A673 (cell line): ENCODE data around the gene RAB3GAP2. TPM values are rescaled to one million over a fixed set of nuclear protein-coding genes. Genes with fewer than 3 reads are reported as not detected.
A peak's percentile ranks its signal among the peaks of the same experiment; 100 is the strongest.

Experiments used
- Bru-seq: library from RNA; stranded (reverse); fragments of 400-500 nt; gene quantifications from one replicate; lab custom pipeline; 2021; lab: Mats Ljungman, UMichigan
- BruChase-seq, 2 experiments: library from RNA; stranded (reverse); fragments of 400-500 nt; gene quantifications; one replicate each; lab custom pipeline; 2021; lab: Mats Ljungman, UMichigan
- BruUV-seq: library from RNA; stranded (reverse); fragments of 400-500 nt; replicated peaks from 2 replicates; lab custom pipeline; 2021; lab: Mats Ljungman, UMichigan
- CTCF ChIA-PET: fragments of 300-600 bp; sonication (Branson Sonifier 250); formaldehyde crosslinking; loops from one replicate; lab custom pipeline; 2022; ENCODE audit warnings: antibody characterized with exemption; lab: Charles Lee
- POLR2A ChIA-PET: fragments of 300-600 bp; sonication (Branson Sonifier 250); formaldehyde crosslinking; loops from one replicate; lab custom pipeline; 2022; ENCODE audit warnings: antibody characterized with exemption; ENCODE audit not compliant: low non-redundant PET; lab: Charles Lee
- DNase-seq: peaks from one replicate; pipeline ENCODE4 v3.0.0-alpha.2; 2015; ENCODE audit warnings: low spot score
- H3K27ac ChIP-seq: fragments of 200-600 bp; sonication (generic); 2 replicates; pipeline ENCODE4 v1.5.1; 2016; ENCODE audit warnings: mixed run types, low read depth, mild to moderate bottlenecking, mixed read lengths, antibody characterized with exemption, low read length; ENCODE audit not compliant: poor library complexity, severe bottlenecking
- H3K27me3 ChIP-seq: fragments of 200-600 bp; sonication (generic); replicated peaks from 2 replicates; pipeline ENCODE4 v1.6.1; 2017; ENCODE audit warnings: mixed run types, low read depth, mild to moderate bottlenecking, mixed read lengths, antibody characterized with exemption, low read length; ENCODE audit not compliant: insufficient read depth, poor library complexity
- H3K36me3 ChIP-seq: fragments of 200-600 bp; sonication (generic); 2 replicates; pipeline ENCODE4 v1.6.1; 2016; ENCODE audit warnings: mixed run types, mild to moderate bottlenecking, mixed read lengths, antibody characterized with exemption, low read length; ENCODE audit not compliant: insufficient read depth, poor library complexity, severe bottlenecking
- H3K4me1 ChIP-seq: fragments of 200-600 bp; sonication (generic); 2 replicates; pipeline ENCODE4 v1.6.1; 2017; ENCODE audit warnings: mixed run types, mild to moderate bottlenecking, mixed read lengths, antibody characterized with exemption, low read length; ENCODE audit not compliant: insufficient read depth, poor library complexity, severe bottlenecking
- H3K4me3 ChIP-seq: fragments of 200-600 bp; sonication (generic); 2 replicates; pipeline ENCODE4 v1.5.1; 2016; ENCODE audit warnings: low read depth, mixed run types, mild to moderate bottlenecking, mixed read lengths, low read length; ENCODE audit not compliant: poor library complexity, severe bottlenecking
- H3K9me3 ChIP-seq: fragments of 200-600 bp; sonication (generic); 2 replicates; pipeline ENCODE4 v1.6.1; 2016; ENCODE audit warnings: mixed run types, low read depth, mild to moderate bottlenecking, mixed read lengths, antibody characterized with exemption, low read length; ENCODE audit not compliant: poor library complexity, severe bottlenecking
- EZH2 ChIP-seq: fragments of 200-600 bp; sonication (generic); IDR thresholded peaks from 2 replicates; pipeline ENCODE4 v1.6.1; 2017; ENCODE audit warnings: borderline replicate concordance, low read depth, mild to moderate bottlenecking, mixed read lengths, antibody characterized with exemption, low read length; ENCODE audit not compliant: poor library complexity, severe bottlenecking
- intact Hi-C: fragments of 100-400 bp; cut with micrococcal nuclease; formaldehyde crosslinking; loops from one replicate; pipeline ENCODE4 v1.10.0; 2022; ENCODE audit not compliant: unreplicated experiment
- long read RNA-seq: library from polyadenylated mRNA; stranded (forward); transcript quantifications from one replicate; pipeline ENCODE4 v2.0.0, GENCODE V29; 2022
- total RNA-seq: library from RNA; stranded (reverse); gene quantifications from 2 replicates; pipeline ENCODE4 v1.2.3, GENCODE V29; 2021
- TF ChIP-seq, protein P1 (sequence below): fragments of 300-800, 200-600 bp; sonication (generic); conservative IDR thresholded peaks from 2 replicates; pipeline ENCODE4 v1.5.1; 2017; ENCODE audit warnings: low read depth, mild to moderate bottlenecking, antibody characterized with exemption, low read length, moderate library complexity, mixed read lengths

The RAB3GAP2 gene, protein sequence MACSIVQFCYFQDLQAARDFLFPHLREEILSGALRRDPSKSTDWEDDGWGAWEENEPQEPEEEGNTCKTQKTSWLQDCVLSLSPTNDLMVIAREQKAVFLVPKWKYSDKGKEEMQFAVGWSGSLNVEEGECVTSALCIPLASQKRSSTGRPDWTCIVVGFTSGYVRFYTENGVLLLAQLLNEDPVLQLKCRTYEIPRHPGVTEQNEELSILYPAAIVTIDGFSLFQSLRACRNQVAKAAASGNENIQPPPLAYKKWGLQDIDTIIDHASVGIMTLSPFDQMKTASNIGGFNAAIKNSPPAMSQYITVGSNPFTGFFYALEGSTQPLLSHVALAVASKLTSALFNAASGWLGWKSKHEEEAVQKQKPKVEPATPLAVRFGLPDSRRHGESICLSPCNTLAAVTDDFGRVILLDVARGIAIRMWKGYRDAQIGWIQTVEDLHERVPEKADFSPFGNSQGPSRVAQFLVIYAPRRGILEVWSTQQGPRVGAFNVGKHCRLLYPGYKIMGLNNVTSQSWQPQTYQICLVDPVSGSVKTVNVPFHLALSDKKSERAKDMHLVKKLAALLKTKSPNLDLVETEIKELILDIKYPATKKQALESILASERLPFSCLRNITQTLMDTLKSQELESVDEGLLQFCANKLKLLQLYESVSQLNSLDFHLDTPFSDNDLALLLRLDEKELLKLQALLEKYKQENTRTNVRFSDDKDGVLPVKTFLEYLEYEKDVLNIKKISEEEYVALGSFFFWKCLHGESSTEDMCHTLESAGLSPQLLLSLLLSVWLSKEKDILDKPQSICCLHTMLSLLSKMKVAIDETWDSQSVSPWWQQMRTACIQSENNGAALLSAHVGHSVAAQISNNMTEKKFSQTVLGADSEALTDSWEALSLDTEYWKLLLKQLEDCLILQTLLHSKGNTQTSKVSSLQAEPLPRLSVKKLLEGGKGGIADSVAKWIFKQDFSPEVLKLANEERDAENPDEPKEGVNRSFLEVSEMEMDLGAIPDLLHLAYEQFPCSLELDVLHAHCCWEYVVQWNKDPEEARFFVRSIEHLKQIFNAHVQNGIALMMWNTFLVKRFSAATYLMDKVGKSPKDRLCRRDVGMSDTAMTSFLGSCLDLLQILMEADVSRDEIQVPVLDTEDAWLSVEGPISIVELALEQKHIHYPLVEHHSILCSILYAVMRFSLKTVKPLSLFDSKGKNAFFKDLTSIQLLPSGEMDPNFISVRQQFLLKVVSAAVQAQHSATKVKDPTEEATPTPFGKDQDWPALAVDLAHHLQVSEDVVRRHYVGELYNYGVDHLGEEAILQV (N-terminal part only)
- total RNA-seq (43.8 and 44.9 TPM in 2 replicates), Bru-seq, nascent RNA (percentile 88 among the genes with signal in this experiment), BruChase-seq, experiment 1, labeled RNA remaining after a 2-hour chase (percentile 83 among the genes with signal in this experiment), BruChase-seq, experiment 2, labeled RNA remaining after a 6-hour chase (percentile 76 among the genes with signal in this experiment)
- long read RNA-seq, partial matches to known transcripts = 2 of 15 reads
- long read RNA-seq, other reads (novel, unspliced or antisense) = 13 of 15 reads

DNA sequence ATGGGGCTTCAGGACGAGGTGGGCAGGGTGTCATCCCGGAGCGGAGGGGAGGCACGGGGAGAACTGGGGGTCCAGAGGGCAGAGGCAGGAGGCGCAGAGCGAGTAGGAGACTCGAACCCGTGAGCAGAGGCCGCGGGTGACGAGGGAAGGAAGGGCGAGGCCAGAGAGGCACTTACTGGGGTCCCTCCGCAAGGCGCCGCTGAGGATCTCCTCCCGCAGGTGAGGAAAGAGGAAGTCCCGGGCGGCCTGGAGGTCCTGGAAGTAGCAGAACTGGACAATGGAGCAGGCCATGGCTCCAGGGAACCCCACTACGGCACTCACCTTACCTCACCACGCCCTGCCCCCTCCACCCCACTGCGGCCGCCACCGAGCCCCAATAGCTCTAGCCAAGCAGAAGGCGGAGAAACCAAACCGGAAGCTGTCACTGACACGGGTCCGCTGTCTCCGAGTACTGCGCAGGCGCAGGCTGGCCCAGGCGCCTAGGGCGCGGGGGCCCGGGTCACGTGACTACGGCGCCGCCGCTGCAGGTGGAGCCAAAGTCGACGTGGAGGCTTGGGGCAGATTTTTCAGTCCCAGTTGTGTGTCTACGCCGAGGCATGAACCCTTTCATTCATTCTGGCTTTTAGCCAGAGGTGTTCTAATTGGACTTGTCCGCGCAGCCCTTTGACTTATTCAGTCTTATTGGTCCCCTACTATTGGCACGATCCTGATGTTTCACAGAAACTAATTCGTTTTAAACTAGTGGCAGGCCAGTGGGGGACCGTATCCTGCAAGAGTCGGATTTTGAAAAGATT, at the start of gene RAB3GAP2:
TSS of gene RAB3GAP2 (minus strand) at position 407 of the 794 bp plus-strand sequence. CDS start at position 291, 116 bp downstream.
- POLR2A ChIA-PET = interaction anchor here (0.5 kb wide), 1 partner anchor 9 kb away, joined by 4 read pairs; no protein-coding TSS in a partner anchor
- Histone ChIP-seq H3K27me3 (no peaks in the 10 kb centered on the region), H3K27ac (peak within 1 kb of the TSS; percentile 82), H3K36me3 (peaks cover 7% of the 10 kb centered on the region), H3K9me3 (no peaks in the 10 kb centered on the region), H3K4me3 (peak within 1 kb of the TSS; percentile 90), H3K4me1 (peaks cover 17% of the 10 kb centered on the region)
- CTCF ChIA-PET = interaction anchor here (0.6 to 0.9 kb wide), 3 partner anchors 9 to 183 kb away, joined by 3 read pairs; partner anchors contain the start of gene BPNT1
- TF ChIP-seq, protein P1, sequence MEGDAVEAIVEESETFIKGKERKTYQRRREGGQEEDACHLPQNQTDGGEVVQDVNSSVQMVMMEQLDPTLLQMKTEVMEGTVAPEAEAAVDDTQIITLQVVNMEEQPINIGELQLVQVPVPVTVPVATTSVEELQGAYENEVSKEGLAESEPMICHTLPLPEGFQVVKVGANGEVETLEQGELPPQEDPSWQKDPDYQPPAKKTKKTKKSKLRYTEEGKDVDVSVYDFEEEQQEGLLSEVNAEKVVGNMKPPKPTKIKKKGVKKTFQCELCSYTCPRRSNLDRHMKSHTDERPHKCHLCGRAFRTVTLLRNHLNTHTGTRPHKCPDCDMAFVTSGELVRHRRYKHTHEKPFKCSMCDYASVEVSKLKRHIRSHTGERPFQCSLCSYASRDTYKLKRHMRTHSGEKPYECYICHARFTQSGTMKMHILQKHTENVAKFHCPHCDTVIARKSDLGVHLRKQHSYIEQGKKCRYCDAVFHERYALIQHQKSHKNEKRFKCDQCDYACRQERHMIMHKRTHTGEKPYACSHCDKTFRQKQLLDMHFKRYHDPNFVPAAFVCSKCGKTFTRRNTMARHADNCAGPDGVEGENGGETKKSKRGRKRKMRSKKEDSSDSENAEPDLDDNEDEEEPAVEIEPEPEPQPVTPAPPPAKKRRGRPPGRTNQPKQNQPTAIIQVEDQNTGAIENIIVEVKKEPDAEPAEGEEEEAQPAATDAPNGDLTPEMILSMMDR = no peak
- TF ChIP-seq EZH2 = no peak
- BruUV-seq = no TSS peak
- DNase-seq = peak; percentile 96
- intact Hi-C loops = no loop called here

DNA sequence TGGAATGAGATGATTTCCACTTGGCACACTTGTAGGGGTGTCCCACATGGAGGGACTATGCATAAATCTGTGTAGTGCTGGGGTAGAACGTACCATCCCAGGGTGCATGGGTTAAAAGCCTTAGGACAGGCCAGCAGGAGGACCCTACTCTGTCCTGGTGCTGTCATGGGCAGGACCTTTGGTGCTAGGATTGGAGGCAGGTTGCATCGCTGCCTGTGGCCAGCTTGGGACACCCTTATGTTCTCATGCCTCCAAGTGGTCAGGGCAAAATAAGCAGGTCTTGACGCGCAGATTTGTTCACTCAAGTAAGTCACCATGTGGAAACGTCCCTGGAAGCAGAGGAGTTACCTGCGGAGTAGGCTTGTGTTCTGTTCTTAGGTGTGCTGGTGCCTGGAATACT, 49.5 kb upstream of the RAB3GAP2 start:
- no peak for DNase-seq
- BruUV-seq = no TSS peak
- TF ChIP-seq, protein P1 = no peak
- no peak for TF ChIP-seq EZH2
- Histone ChIP-seq H3K36me3 (no peaks in the 10 kb centered on the region), H3K27ac (no peak overlapping the region), H3K9me3 (no peaks in the 10 kb centered on the region), H3K4me3 (no peak overlapping the region), H3K4me1 (no peaks in the 10 kb centered on the region), H3K27me3 (no peaks in the 10 kb centered on the region)
- intact Hi-C loops = no loop called here
- CTCF ChIA-PET = no interaction called here
- POLR2A ChIA-PET = no interaction called here
